ENCODE data around the gene SPOCK3.
"Not testable (repeated sequence)": the region's sequence is repeated elsewhere in the genome, so short reads cannot be mapped to it uniquely, and the experiment has no call there.

The SPOCK3 gene

GRCh38 chr4:166741742-166742141 lies 492.6 kb downstream of the SPOCK3 start:
- H3K9me3 Mint-ChIP-seq, result peaks cover 13% of the 10 kb centered on the region
- H3K4me3 Mint-ChIP-seq, result no peak overlapping the region
- no peaks in the 10 kb centered on the region for H3K4me1 Mint-ChIP-seq
- no peaks in the 10 kb centered on the region for H3K27me3 Mint-ChIP-seq (ENCODE audit: low read depth, poor library complexity)
- H3K36me3 Mint-ChIP-seq (ENCODE audit: low read depth), result no peaks in the 10 kb centered on the region
- no peak overlapping the region for H3K27ac Mint-ChIP-seq
- TF ChIP-seq CTCF (IDR thresholded peaks at IDR 0.05), result no peak
- DNase-seq, result no peak

GRCh38 chr4:166739215-166739614 lies 495.1 kb downstream of the SPOCK3 start:
- not testable (repeated sequence) for H3K27ac Mint-ChIP-seq; DNase-seq; H3K9me3 Mint-ChIP-seq; H3K27me3 Mint-ChIP-seq (ENCODE audit: low read depth, poor library complexity); H3K4me3 Mint-ChIP-seq; H3K36me3 Mint-ChIP-seq (ENCODE audit: low read depth); H3K4me1 Mint-ChIP-seq

GRCh38 chr4:166737430-166737829 lies 496.9 kb downstream of the SPOCK3 start:
- Mint-ChIP-seq H3K4me1 (no peaks in the 10 kb centered on the region), H3K27ac (no peak overlapping the region)
- no peak for TF ChIP-seq CTCF (IDR thresholded peaks at IDR 0.05)

GRCh38 chr4:166735553-166735952 lies 498.7 kb downstream of the SPOCK3 start:
- no peaks in the 10 kb centered on the region for H3K36me3 Mint-ChIP-seq (ENCODE audit: low read depth)
- H3K27me3 Mint-ChIP-seq (ENCODE audit: low read depth, poor library complexity), result no peaks in the 10 kb centered on the region
- no peak overlapping the region for H3K4me3 Mint-ChIP-seq
- H3K4me1 Mint-ChIP-seq, result no peaks in the 10 kb centered on the region
- H3K27ac Mint-ChIP-seq, result no peak overlapping the region
- no peaks in the 10 kb centered on the region for H3K9me3 Mint-ChIP-seq
- no peak for TF ChIP-seq CTCF (IDR thresholded peaks at IDR 0.05)
- no peak for DNase-seq

More at GRCh38 chr4:166737430-166737829, 496.9 kb downstream of the SPOCK3 start:
- Mint-ChIP-seq H3K27me3 (ENCODE audit: low read depth, poor library complexity) (no peaks in the 10 kb centered on the region), H3K4me3 (no peak overlapping the region), H3K9me3 (no peaks in the 10 kb centered on the region), H3K36me3 (ENCODE audit: low read depth) (no peaks in the 10 kb centered on the region)
- no peak for DNase-seq

- Mint-ChIP-seq H3K36me3 (ENCODE audit: low read depth) (no peaks in the 10 kb centered on the region), H3K4me3 (no peak overlapping the region), H3K27me3 (ENCODE audit: low read depth, poor library complexity) (no peaks in the 10 kb centered on the region), H3K9me3 (no peaks in the 10 kb centered on the region), H3K27ac (no peak overlapping the region), H3K4me1 (no peaks in the 10 kb centered on the region)
- DNase-seq, result no peak
- no peak for TF ChIP-seq CTCF (IDR thresholded peaks at IDR 0.05)
These were observed 499.5 kb downstream of the SPOCK3 start for GRCh38 chr4:166734797-166735196.

GRCh38 chr4:166733686-166734085 lies 500.6 kb downstream of the SPOCK3 start:
- H3K27ac Mint-ChIP-seq, result no peak overlapping the region

More at GRCh38 chr4:166733686-166734085, 500.6 kb downstream of the SPOCK3 start:
- Mint-ChIP-seq H3K9me3 (no peaks in the 10 kb centered on the region), H3K4me3 (no peak overlapping the region), H3K27me3 (ENCODE audit: low read depth, poor library complexity) (no peaks in the 10 kb centered on the region), H3K36me3 (ENCODE audit: low read depth) (no peaks in the 10 kb centered on the region), H3K4me1 (no peaks in the 10 kb centered on the region)
- TF ChIP-seq CTCF (IDR thresholded peaks at IDR 0.05), result no peak
- DNase-seq, result no peak
